GM18507 (cell line): Measurements from ENCODE around the gene LGALS7B.
"Not testable (repeated sequence)": the region's sequence is repeated elsewhere in the genome, so short reads cannot be mapped to it uniquely, and the experiment has no call there.

Experiments used
- DNase-seq: peaks from one replicate; pipeline ENCODE4 v3.0.0; 2011; ENCODE audit warnings: low read depth; ENCODE audit not compliant: insufficient read length; ENCODE audit errors: extremely low spot score
- FAIRE-seq: peaks from 2 replicates; lab custom pipeline; 2011; peaks lifted over from hg19 to GRCh38; lab: Jason Lieb, UNC

The LGALS7B gene

GRCh38 chr19:38792250-38793111, 3.5 kb downstream of the LGALS7B start:
- no peak for FAIRE-seq
- no peak for DNase-seq

GRCh38 chr19:38793177-38793576, 4.2 kb downstream of the LGALS7B start:
- no peak for FAIRE-seq
- DNase-seq: no peak

DNA sequence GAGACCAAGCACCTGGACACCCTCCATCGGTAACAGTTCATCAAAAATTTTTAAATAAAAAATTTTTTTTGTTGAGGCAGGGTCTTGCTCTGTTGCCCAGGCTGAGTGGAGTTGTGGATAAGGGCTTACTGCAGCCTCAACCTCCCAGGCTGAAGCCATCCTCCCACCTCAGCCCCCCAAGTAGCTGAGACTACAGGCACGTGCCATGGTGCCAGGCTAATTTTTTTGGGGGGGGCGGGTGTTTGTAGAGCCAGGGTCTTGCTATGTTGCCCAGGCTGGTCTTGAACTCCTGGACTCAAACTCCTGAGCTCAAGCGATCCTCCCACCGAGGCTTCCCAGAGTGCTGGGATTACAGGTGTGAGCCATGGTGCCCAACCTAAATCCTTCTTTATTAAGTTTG, 4.7 kb downstream of the LGALS7B start:
- DNase-seq: no peak
- FAIRE-seq: no peak

DNA sequence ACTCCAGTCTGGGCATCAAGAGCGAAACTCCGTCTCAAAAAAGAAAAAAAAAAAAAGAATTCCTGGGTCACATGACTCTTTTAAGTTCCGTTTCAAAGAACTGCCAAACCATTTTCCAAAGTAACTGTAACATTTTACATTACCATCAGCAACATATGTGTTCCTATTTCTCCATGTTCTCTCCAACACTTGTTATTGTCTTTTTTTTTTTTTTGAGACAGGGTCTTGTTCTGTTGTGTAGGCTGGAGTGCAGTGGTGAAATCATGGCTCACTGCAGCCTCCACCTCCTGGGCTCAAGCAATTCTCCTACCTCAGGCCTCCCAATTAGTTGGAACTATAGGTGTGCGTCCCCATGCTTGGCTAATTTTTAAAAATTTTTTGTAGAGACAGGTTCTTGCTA, 6.5 kb downstream of the LGALS7B start:
- FAIRE-seq: no peak
- DNase-seq: no peak

DNA sequence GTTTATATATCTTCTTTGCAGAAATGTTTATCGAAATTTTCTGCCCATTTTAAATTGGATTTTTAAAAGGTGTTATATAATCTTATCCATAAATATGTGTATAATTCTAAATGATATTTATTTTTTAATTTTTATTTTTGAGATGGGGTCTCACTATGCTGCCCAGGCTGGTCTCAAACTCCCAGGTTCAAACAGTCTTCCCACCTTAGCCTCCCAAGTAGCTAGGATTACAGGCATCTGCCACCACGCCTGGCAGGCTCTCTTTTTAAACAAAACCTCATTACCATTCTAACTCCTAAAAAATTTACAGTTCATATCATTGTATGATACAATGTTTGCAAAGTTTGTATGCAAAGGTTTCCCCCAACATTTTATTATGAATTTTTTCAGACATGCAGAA, 7.2 kb downstream of the LGALS7B start:
- FAIRE-seq: no peak
- no peak for DNase-seq

GRCh38 chr19:38797781-38798180, 8.8 kb downstream of the LGALS7B start:
- DNase-seq, FAIRE-seq: not testable (repeated sequence)

- FAIRE-seq (no peak), DNase-seq (no peak)
Measured at GRCh38 chr19:38799104-38799503, 10.1 kb downstream of the LGALS7B start.

- DNase-seq (no peak), FAIRE-seq (no peak)
Measured at GRCh38 chr19:38800577-38801347, 11.8 kb downstream of the LGALS7B start.

DNA sequence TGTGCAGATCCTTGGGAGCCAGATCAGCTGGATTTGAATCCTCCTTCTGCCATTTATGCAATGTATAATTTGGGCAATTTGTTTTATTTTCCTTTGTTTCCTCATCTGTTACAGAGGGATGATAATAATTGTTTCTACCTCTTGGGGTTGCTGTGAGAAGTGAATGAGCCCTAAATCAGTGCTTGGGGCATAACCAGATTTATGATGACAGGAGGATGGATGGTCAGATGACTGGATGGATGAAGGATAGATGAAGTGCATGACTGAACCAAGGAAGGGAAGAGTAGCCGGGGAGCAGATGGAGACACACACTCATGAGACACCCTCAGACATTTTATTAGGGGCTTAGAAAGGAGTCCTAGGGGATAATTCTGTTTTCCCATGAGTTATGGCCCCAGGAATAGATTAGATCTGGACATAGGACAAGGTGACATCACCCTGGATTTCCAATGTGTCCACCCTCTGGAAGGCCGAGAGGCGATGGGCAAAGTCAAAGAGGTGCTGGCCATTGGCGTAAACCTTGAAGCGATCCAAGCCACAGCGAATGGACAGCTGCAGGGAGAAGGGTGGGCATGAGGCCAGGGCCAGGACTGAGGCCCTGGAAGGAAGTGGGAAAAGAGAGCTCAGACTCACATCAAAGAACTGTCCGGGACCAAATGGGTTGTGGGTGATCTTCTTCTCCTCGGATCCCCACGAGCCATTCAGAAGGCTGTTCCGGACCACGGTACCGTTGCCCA, 12.5 kb downstream of the LGALS7B start:
- DNase-seq: no peak
- no peak for FAIRE-seq

- DNase-seq (no peak), FAIRE-seq (no peak)
Measured at GRCh38 chr19:38803543-38803942, 14.5 kb downstream of the LGALS7B start.

DNA sequence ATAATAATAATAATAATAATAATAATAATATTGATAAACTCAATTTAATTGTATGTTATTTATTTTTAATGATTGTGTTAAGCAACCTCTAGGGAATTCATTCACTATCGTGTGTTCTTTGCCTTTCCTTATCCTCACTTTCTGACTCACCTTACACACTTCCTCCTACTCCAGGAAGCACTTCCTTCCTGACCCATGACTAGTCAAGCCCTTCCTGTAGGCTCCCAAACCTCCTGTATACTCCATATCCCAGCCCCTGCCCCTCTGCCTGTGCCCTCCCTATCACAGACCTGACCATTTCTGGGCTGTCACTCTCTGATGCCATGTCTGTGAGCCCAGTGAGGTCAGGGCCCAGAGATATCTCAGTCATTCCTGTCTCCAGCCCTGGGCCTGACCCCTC, 16.2 kb downstream of the LGALS7B start:
- FAIRE-seq: no peak
- no peak for DNase-seq

GRCh38 chr19:38806371-38806770, 17.4 kb downstream of the LGALS7B start:
- DNase-seq: no peak
- no peak for FAIRE-seq

DNA sequence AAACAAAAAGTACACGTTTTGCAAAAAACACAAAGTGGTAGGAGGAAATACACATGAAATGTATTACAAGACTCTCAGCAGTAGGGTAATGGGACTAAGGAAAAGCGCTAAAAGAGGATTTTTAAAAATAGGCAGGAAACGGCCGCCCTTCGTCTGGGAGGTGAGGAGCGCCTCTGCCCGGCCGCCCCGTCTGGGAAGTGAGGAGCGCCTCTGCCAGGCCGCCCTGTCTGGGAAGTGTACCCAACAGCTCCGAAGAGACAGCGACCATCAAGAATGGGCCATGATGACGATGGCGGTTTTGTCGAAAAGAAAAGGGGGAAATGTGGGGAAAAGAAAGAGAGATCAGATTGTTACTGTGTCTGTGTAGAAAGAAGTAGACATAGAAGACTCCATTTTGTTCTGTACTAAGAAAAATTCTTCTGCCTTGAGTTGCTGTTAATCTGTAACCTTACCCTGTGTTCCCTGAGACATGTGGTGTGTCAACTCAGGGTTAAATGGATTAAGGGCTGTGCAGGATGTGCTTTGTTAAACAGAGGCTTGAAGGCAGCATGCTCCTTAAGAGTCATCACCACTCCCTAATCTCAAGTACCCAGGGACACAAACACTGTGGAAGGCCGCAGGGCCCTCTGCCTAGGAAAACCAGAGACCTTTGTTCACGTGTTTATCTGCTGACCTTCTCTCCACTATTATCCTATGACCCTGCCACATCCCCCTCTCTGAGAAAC, 18.5 kb downstream of the LGALS7B start:
- not testable (repeated sequence) for DNase-seq, FAIRE-seq

GRCh38 chr19:38808741-38809140, 19.7 kb downstream of the LGALS7B start:
- FAIRE-seq (no peak), DNase-seq (no peak)

GRCh38 chr19:38809592-38810252, 20.7 kb downstream of the LGALS7B start:
- DNase-seq: no peak
- FAIRE-seq: no peak

DNA sequence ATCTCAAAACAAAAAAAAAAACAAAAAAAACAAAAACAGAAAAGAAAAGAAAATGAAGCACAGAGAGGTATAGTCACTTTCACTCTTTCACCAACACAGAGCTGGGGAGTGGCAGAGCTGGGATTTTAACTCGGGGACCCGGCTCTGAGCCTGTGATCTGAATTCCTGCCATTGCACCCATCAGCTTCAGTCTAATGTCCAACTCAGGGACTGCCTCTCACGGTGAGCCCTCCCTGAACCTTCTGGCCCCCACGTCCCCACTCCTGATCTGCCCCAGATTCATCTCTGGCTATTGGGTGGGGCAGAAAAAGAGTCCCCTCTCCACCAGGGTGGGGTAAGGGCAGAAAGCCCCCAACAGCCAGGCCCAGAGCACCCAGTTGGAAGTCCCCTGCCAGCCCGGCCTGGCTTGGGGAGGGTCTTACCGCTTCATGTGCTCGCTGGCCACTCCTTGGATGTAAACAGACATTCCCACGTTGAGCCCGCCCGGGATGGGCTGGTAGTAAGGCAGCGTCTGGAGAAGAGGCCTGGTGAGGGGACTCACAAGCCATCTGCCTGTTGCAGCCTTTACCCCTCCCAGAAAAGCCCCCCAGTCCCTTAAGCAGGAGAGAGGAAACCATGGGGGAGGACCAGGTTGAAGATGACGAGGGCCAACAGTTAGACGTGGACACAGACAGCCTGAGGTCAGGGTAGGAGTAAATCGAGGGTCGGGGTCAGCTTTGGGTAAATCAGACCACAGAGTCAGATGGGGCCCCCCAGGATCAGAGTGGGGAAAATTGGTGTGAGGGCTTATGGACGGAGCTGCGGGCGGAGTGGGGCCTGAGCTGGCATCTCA, 23.2 kb downstream of the LGALS7B start:
- DNase-seq (no peak), FAIRE-seq (no peak)

DNA sequence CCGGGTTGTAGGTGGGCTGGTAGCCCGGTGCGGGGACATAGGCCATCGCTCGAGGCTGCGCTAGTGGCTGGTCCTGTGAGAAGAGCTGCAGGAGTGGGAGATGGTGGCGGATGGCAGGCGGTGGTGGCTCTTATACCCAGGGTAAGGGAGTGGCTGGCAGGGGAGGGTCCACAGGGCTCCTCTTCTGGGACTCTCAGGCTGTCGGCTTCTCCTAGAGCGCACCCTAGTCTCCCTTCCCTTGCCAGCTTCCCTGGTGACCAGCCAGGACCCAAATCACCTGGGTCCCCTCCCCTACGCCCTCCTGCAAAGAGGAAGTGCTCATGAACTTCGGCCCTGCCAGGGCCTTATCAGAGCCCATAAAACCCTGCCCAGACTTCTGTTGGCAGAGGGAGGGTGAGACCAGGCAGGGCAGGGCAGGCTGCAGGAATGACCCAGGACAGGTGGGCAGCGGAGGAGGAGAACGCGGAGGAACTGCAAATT, 23.9 kb downstream of the LGALS7B start, which contains the start of gene LGALS4:
TSS of gene LGALS4 (minus strand) at position 105 of the 480 bp plus-strand sequence. CDS start at position 46, 59 bp downstream.
- FAIRE-seq (no peak), DNase-seq (no peak)

GRCh38 chr19:38813323-38813722, 24.3 kb downstream of the LGALS7B start:
- FAIRE-seq (no peak), DNase-seq (no peak)
